PFSK-1 (cell line): ENCODE measurements around the gene ZNF213.

Experiments
- FOXP2 ChIP-seq: optimal IDR thresholded peaks from 2 replicates; pipeline ENCODE3; 2011; ENCODE audit warnings: borderline replicate concordance, control low read depth, inconsistent platforms; ENCODE audit not compliant: insufficient read depth; ENCODE audit errors: extremely low read length, extremely low read depth
- POLR2AphosphoS5 ChIP-seq: IDR thresholded peaks from 2 replicates; pipeline ENCODE4 v1.6.1; 2012; ENCODE audit warnings: low read depth, mild to moderate bottlenecking, control low read depth, low read length, moderate library complexity
- REST ChIP-seq, 2 experiments: IDR thresholded peaks; 2 replicates each; pipeline versions ENCODE4 v1.6.1 to v1.8.0; 2011 to 2012; ENCODE audit warnings: low read depth in 2 of 2, low read length in 2 of 2, control low read depth in 1 of 2, inconsistent platforms in 1 of 2, mild to moderate bottlenecking in 1 of 2, moderate library complexity in 1 of 2; ENCODE audit not compliant: insufficient read depth in 1 of 2
- SIN3A ChIP-seq: IDR thresholded peaks from 2 replicates; pipeline ENCODE4 v1.6.1; 2012; ENCODE audit warnings: mild to moderate bottlenecking, low read length, moderate library complexity, borderline replicate concordance; ENCODE audit not compliant: insufficient read depth
- TAF1 ChIP-seq: IDR thresholded peaks from 2 replicates; pipeline ENCODE4 v1.6.1; 2012; ENCODE audit warnings: low read length, control low read depth, borderline replicate concordance; ENCODE audit not compliant: insufficient read depth

ZNF213 gene

GRCh38 chr16:3131755-3132377 is 3.0 kb upstream of the ZNF213 start:
- no peak for TF ChIP-seq SIN3A
- no peak for TF ChIP-seq FOXP2
- TF ChIP-seq POLR2AphosphoS5: no peak
- no peak for TF ChIP-seq TAF1
- no peak for TF ChIP-seq REST (IDR thresholded peaks at IDR 0.05; ENCODE audit: insufficient read depth in 1 of 2, low read depth in 2 of 2, low read length in 2 of 2)

- TF ChIP-seq REST (IDR thresholded peaks at IDR 0.05; ENCODE audit: insufficient read depth in 1 of 2, low read depth in 2 of 2, low read length in 2 of 2) (no peak), FOXP2 (no peak), TAF1 (no peak), POLR2AphosphoS5 (no peak), SIN3A (no peak)
Observed at GRCh38 chr16:3133844-3134243, 985 bp upstream of the ZNF213 start.

- TF ChIP-seq POLR2AphosphoS5 (peak; percentile 61; the same call in 1 of the 2 replicates), REST (IDR thresholded peaks at IDR 0.05; ENCODE audit: insufficient read depth in 1 of 2, low read depth in 2 of 2, low read length in 2 of 2) (no peak)
Observed at GRCh38 chr16:3135126-3135715, 392 bp downstream of the ZNF213 start.

- TF ChIP-seq TAF1: no peak
- TF ChIP-seq REST (IDR thresholded peaks at IDR 0.05; ENCODE audit: insufficient read depth in 1 of 2, low read depth in 2 of 2, low read length in 2 of 2): no peak
Observed at GRCh38 chr16:3137267-3137666, 2.4 kb downstream of the ZNF213 start.

- no peak for TF ChIP-seq SIN3A
- TF ChIP-seq TAF1: no peak
- no peak for TF ChIP-seq FOXP2
- no peak for TF ChIP-seq REST (IDR thresholded peaks at IDR 0.05; ENCODE audit: insufficient read depth in 1 of 2, low read depth in 2 of 2, low read length in 2 of 2)
- TF ChIP-seq POLR2AphosphoS5: no peak
Observed at GRCh38 chr16:3138342-3138741, 3.5 kb downstream of the ZNF213 start.
